Smooth muscle cell (in vitro differentiated cells): ENCODE data around the gene OPCML. TPM values are rescaled to one million over a fixed set of nuclear protein-coding genes. Genes with fewer than 3 reads are reported as not detected.

Experiments
- DNase-seq: peaks from one replicate; lab custom pipeline; 2025; ENCODE audit not compliant: unreplicated experiment; lab: John Stamatoyannopoulos, UW
- H2AFZ ChIP-seq: fragments of 200-600 bp; sonication (generic); 2 replicates; pipeline ENCODE4 v1.6.0; 2016; ENCODE audit warnings: antibody characterized with exemption, low read depth, mild to moderate bottlenecking
- H3F3A ChIP-seq: fragments of 200-600 bp; sonication (generic); 2 replicates; pipeline ENCODE4 v1.6.0; 2017; ENCODE audit warnings: antibody characterized with exemption, low read depth
- H3K27ac ChIP-seq: fragments of 200-600 bp; sonication (generic); 2 replicates; pipeline ENCODE4 v1.5.1; 2016; ENCODE audit warnings: low read depth, mild to moderate bottlenecking
- H3K27me3 ChIP-seq: fragments of 200-600 bp; sonication (generic); 2 replicates; pipeline ENCODE4 v1.6.1; 2016; ENCODE audit warnings: low read depth, mild to moderate bottlenecking
- H3K36me3 ChIP-seq: fragments of 200-600 bp; sonication (generic); 2 replicates; pipeline ENCODE4 v1.5.1; 2016; ENCODE audit warnings: low read depth
- H3K4me1 ChIP-seq: fragments of 200-600 bp; sonication (generic); 2 replicates; pipeline ENCODE4 v1.5.1; 2016; ENCODE audit warnings: low read depth
- H3K4me2 ChIP-seq: fragments of 200-600 bp; sonication (generic); 2 replicates; pipeline ENCODE4 v1.6.0; 2016; ENCODE audit warnings: mild to moderate bottlenecking
- H3K4me3 ChIP-seq: fragments of 200-600 bp; sonication (generic); 2 replicates; pipeline ENCODE4 v1.5.1; 2016; ENCODE audit warnings: mild to moderate bottlenecking
- H3K79me2 ChIP-seq: fragments of 200-600 bp; sonication (generic); 2 replicates; pipeline ENCODE4 v1.6.0; 2016; ENCODE audit warnings: low read depth, mild to moderate bottlenecking
- H3K9ac ChIP-seq: fragments of 200-600 bp; sonication (generic); 2 replicates; pipeline ENCODE4 v1.6.0; 2016; ENCODE audit warnings: low read depth
- H3K9me3 ChIP-seq: fragments of 200-600 bp; sonication (generic); replicated peaks from 2 replicates; pipeline ENCODE4 v1.5.1; 2016; ENCODE audit warnings: low read depth
- H4K20me1 ChIP-seq: fragments of 200-600 bp; sonication (generic); 2 replicates; pipeline ENCODE4 v1.6.0; 2016; ENCODE audit warnings: low read depth
- WGBS: methylation state at CpG from one replicate; pipeline ENCODE4 v1.1.7; 2016; ENCODE audit warnings: low lambda C conversion rate; 5-methylcytosine and 5-hydroxymethylcytosine counted together
- polyA plus RNA-seq: library from polyadenylated mRNA; unstranded; fragments of >200 nt; fragmentation: Nextera tagmentation; extraction: Ambion mirVana; gene quantifications from 2 replicates; pipeline ENCODE4 v1.2.1, GENCODE V29; 2016
- total RNA-seq: library from RNA; depleted of rRNA; stranded (reverse); fragments of >200 nt; gene quantifications from 2 replicates; pipeline ENCODE4 v1.2.3, GENCODE V29; 2014
- TF ChIP-seq, protein P1 (sequence below): fragments of 200-600 bp; sonication (generic); IDR thresholded peaks from 2 replicates; pipeline ENCODE4 v1.5.1; 2017; ENCODE audit warnings: borderline replicate concordance, mild to moderate bottlenecking, antibody characterized with exemption; ENCODE audit not compliant: insufficient read depth, poor library complexity, severe bottlenecking

Gene OPCML
- total and polyA plus RNA-seq, 2 experiments from 2014 or later, result 0.42 to 0.58 TPM

DNA sequence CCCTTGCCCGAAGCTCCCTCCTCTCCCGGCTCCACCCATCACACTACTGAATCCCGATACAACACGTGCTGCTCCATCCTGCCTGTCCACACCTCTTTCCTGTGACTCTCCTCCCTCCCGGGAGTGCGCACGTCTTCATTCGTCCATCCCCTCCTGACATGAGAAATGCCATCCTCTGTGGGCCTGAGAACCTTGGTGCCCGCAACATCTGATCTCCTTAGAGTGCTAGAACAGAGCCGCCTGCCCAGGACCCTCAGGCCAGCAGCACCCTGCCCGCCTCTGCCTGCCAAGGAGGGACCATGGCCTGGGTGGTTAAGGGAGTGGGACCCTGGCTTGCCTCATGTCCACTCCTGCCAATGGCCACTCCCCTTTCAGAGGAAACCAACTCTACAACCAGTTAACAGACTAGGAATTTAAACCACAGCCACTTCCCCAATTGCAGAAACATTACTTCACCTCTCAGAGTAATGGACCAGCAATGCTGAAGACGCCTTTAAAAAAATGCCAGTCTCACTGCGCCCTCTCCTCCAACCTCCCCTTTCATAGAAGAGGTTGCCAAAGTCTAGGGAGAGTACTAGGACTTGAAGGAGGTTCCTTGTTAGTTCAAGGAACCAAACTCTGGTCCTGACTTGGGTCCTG lies 466.3 kb downstream of the OPCML start:
- WGBS, result 89% methylated on average over 13 of the region's 13 CpGs
- no peak overlapping the region for H3K4me3 ChIP-seq
- DNase-seq, result no peak

DNA sequence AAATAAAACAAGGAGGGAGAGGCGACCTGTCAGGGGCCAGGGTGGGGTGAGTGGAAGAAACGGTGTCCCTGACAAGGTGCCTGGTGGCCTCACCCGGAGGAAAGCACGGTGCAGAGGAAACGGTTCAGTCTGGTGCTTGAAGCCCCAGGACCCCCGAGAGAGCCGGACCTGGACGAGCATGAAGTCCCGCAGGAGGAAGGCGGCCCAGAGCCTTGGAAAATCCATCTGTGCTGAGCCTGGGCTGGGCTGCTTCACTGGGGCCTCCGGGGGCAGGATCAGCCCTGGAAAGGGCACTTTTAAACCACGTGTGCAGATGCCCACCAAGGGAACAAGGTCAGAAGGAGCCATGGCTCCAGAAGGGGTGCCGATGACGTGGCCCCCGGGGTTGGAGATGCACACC lies 467.3 kb downstream of the OPCML start:
- TF ChIP-seq, protein P1, sequence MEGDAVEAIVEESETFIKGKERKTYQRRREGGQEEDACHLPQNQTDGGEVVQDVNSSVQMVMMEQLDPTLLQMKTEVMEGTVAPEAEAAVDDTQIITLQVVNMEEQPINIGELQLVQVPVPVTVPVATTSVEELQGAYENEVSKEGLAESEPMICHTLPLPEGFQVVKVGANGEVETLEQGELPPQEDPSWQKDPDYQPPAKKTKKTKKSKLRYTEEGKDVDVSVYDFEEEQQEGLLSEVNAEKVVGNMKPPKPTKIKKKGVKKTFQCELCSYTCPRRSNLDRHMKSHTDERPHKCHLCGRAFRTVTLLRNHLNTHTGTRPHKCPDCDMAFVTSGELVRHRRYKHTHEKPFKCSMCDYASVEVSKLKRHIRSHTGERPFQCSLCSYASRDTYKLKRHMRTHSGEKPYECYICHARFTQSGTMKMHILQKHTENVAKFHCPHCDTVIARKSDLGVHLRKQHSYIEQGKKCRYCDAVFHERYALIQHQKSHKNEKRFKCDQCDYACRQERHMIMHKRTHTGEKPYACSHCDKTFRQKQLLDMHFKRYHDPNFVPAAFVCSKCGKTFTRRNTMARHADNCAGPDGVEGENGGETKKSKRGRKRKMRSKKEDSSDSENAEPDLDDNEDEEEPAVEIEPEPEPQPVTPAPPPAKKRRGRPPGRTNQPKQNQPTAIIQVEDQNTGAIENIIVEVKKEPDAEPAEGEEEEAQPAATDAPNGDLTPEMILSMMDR, result no peak
- DNase-seq, result no peak
- peaks cover 35% of the 10 kb centered on the region for H3K27me3 ChIP-seq
- H3K4me3 ChIP-seq, result peak overlapping the region; percentile 61
- H4K20me1 ChIP-seq, result no peaks in the 10 kb centered on the region
- WGBS, result 89% methylated on average over 15 of the region's 15 CpGs
- H3K79me2 ChIP-seq, result no peaks in the 10 kb centered on the region
- no peaks in the 10 kb centered on the region for H3F3A ChIP-seq
- no peaks in the 10 kb centered on the region for H3K4me1 ChIP-seq
- H3K9me3 ChIP-seq, result no peaks in the 10 kb centered on the region
- H3K4me2 ChIP-seq, result peak overlapping the region; percentile 93
- no peaks in the 10 kb centered on the region for H3K36me3 ChIP-seq
- H3K9ac ChIP-seq, result peak overlapping the region; percentile 70
- H3K27ac ChIP-seq, result no peak overlapping the region
- peak overlapping the region; percentile 99 for H2AFZ ChIP-seq

More for the DNA sequence above, 466.3 kb downstream of the OPCML start:
- H3F3A ChIP-seq, result no peaks in the 10 kb centered on the region
- H3K9me3 ChIP-seq, result no peaks in the 10 kb centered on the region
- peaks cover 41% of the 10 kb centered on the region for H3K27me3 ChIP-seq
- no peaks in the 10 kb centered on the region for H3K4me1 ChIP-seq
- no peak overlapping the region for H2AFZ ChIP-seq
- no peaks in the 10 kb centered on the region for H3K79me2 ChIP-seq
- no peak overlapping the region for H3K4me2 ChIP-seq
- TF ChIP-seq, protein P1, result no peak
- no peaks in the 10 kb centered on the region for H3K36me3 ChIP-seq
- no peak overlapping the region for H3K27ac ChIP-seq
- no peaks in the 10 kb centered on the region for H4K20me1 ChIP-seq
- H3K9ac ChIP-seq, result no peak overlapping the region

DNA sequence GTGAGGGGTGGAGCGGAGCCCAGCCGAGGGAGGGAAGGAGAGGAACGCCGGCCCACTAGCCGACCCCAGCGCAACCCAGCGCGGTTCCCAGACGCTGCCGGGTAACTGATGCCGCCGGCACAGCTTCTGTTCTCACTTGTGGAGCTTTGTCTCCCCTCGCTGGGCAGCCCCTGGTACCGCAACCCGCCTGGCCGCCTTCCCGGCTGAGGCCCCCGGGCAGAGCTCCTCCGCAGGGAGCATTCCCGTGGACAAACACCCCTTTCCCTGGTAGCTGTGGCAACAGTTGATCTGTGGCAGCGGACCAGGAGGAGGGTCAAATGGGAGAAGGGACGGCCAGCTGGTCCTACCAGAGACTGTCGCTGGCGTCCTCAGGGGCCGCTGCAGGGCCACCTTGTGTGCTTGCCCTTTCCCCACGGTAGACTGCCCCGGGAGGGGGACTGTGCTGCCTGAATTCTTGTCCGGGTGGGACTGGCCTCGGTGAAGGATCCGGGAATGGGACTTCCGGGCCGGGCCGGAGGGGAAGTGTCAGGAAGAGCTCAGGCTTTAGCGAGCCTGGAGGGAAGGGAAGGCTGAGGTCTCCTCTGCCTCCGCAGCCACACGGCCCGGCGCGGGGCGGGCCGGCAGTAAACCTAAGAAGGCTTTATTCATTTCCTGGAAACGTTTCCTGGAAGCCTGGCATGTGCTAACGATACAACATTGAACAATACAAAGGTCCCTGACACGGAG lies 468.0 kb downstream of the OPCML start:
- no peaks in the 10 kb centered on the region for H4K20me1 ChIP-seq
- H3K4me1 ChIP-seq, result no peaks in the 10 kb centered on the region
- H3K9me3 ChIP-seq, result no peaks in the 10 kb centered on the region
- 3% methylated on average over 44 of the region's 44 CpGs for WGBS
- H3K4me2 ChIP-seq, result peak overlapping the region; percentile 93
- peak; percentile 59 for DNase-seq
- peak overlapping the region; percentile 70 for H3K9ac ChIP-seq
- no peak overlapping the region for H3K27ac ChIP-seq
- peak overlapping the region; percentile 61 for H3K4me3 ChIP-seq
- TF ChIP-seq, protein P1, result peak; percentile 86
- H2AFZ ChIP-seq, result peak overlapping the region; percentile 99
- peaks cover 34% of the 10 kb centered on the region for H3K27me3 ChIP-seq
- H3K79me2 ChIP-seq, result no peaks in the 10 kb centered on the region
- no peaks in the 10 kb centered on the region for H3K36me3 ChIP-seq
- no peaks in the 10 kb centered on the region for H3F3A ChIP-seq
